T-helper 1 cell treated with Interleukin-12 subunit alpha and Interleukin-12 subunit beta and Interleukin-4 antibody, amounts not matched to agents 30 ng/mL and 1 ng/mL, for 36 hours (primary cell): ENCODE data around the gene ITGA1. TPM values are rescaled to one million over a fixed set of nuclear protein-coding genes. Genes with fewer than 3 reads are reported as not detected.
"Not testable (repeated sequence)": the region's sequence is repeated elsewhere in the genome, so short reads cannot be mapped to it uniquely, and the experiment has no call there.

Experiments
- intact Hi-C: fragments of 100-400 bp; cut with micrococcal nuclease; formaldehyde crosslinking; loops from one replicate; pipeline ENCODE4 v1.15.1; 2024
- total RNA-seq: library from RNA; stranded (reverse); gene quantifications from 2 replicates; pipeline ENCODE4 v1.2.3, GENCODE V29; 2022

ITGA1 gene
- total RNA-seq, 1 donor from 2014 or later, result 8.3 TPM

DNA sequence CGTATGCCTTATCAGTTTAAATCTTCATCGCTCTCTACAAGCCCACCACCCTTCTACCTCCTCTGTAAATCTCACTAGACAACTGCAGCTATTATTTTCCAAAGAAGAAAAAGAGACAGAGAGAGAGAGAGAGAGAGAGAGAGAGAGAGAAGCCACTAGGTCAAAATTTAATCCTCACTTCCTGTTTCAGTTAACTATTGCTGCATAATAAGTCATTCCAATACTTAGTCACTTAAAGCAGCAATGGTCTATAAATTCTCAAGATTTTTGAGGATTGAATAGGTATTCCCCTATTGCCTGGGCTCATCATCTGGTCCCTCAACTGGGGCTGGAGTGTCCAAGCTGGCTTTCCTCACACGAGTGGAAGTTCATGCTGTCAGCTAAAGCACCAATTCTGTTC, 68.8 kb downstream of the ITGA1 start:
- intact Hi-C loops, result no loop called here

DNA sequence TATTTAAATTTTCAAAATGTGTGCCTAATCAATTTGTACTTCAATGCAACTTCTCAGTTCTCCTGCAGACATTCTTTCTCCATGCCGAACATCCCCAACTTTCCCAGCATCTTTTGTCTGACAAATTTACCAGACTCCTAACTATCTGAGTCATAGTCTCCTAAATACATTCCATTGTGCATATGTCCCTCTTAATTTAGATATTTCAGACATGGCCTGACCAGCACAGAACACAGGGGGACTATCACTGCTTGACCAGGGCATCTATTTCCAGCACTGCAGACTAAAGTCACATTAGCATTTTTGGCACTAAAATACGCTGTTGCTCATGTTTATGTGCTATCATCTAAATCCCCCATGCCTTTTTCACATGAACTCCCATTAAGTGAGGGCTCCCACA, 71.9 kb downstream of the ITGA1 start:
- intact Hi-C loops, result no loop called here

DNA sequence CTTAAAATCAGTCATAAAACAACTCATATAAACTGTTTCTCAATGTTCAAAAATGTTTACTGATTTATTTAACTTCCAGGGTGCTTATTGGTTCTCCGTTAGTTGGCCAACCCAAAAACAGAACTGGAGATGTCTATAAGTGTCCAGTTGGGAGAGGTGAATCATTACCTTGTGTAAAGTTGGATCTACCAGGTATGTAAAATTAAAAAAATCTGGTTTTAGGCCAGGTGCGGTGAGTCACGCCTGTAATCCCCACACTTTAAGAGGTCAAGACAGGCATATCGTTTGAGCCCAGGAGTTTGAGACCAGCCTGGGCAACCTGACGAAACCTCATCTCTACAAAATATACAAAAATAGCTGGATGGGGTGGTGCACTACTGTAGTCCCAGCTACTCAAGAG, 73.7 kb downstream of the ITGA1 start:
- intact Hi-C loops, result no loop called here

DNA sequence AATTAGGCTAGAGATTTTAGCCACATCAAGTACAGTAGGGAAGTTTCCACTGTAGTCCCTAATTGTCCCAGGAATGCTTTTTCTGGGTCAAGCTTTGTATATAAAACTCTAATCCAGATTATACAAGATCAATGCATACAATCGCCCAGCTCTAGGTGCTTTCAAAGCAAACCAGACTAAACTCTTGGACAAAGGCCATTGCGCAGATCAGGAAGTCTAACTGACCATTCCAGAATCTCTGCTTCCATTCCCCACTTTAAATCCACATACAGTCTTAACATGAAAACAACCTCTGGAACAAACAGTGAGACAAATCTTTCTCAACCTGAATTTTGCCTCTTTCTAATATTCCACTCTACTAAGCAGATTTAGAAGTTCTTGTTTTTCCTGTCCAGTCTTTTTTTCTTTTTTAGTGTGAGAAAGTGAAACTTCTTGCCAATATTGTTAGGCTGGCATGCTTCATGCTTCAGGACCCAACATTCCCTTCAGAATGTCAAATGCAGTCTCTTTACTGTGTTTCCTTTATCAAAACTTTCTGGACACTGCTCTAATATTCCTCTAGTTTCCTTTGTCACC, 76.1 kb downstream of the ITGA1 start:
- intact Hi-C loops, result no loop called here

DNA sequence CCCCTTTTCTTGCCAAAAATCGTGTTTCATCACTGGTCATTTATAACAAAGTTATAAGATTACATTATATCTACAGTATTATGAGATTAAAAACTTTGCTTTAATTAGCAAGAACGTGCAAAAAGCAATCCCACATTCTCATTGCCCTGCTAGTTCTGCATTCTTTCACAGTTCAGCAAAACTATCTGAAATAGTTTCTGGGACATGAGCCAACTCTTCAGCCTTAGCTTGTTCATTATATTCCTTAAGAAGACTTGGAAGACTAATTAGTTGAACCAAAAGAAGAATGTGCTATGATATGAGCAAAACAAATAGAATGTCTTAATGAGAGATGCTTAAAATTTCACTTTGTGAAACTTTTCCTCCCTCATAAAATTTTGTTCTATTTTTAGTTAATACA, 76.7 kb downstream of the ITGA1 start:
- intact Hi-C loops, result no loop called here

DNA sequence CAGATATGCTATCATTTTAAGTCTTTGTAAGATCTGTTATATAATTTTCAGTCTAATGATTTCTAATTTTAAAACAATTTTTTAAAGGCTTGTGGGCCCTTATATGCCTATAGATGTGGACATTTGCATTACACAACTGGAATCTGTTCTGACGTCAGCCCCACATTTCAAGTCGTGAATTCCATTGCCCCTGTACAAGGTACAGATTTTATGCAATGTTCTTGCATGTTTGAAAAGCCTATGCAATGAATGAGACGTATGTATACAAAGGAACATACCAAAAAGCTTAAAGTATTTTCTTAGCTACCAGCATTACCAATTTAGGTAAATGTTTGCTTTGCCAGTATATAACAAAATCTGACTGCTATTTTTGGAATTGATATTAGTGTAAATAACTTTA, 77.2 kb downstream of the ITGA1 start:
- intact Hi-C loops, result no loop called here

DNA sequence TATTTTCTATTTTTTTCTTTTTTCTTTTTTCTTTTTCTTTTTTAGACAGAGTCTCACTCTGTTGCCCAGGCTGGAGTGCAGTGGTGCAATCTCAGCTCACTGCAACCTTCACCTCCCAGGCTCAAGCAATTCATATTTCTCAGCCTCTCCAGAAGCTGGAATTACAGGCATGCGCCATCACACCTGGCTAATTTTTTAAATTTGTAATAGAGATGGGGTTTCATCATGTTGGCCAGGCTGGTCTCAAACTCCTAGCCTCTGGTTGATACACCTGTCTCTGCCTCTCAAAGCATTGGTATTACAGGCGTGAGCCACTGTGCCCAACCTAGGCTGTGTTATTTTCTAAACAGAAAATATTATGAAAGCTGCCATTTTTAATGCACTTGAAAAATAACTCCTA, 78.3 kb downstream of the ITGA1 start:
- intact Hi-C loops, result not testable (repeated sequence)

DNA sequence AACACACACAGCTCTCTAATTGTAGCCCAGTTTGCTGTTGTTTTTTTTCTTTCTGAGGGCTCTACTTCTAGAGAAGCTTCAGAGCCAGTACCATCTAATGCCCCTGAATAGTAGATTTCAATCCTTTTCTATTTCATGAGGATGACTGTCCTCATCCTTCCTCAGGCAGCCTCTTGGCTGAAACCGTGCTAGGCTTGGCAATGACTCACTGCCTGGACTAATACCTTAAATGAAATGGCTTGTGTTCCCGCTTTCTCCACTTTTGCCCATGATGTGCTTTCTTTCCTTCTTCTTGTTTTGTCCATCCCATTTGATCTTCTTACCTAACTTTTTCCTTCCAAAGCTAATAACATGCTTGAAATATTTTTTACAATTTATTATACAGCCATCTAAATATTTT, 80.1 kb downstream of the ITGA1 start:
- intact Hi-C loops, result no loop called here

DNA sequence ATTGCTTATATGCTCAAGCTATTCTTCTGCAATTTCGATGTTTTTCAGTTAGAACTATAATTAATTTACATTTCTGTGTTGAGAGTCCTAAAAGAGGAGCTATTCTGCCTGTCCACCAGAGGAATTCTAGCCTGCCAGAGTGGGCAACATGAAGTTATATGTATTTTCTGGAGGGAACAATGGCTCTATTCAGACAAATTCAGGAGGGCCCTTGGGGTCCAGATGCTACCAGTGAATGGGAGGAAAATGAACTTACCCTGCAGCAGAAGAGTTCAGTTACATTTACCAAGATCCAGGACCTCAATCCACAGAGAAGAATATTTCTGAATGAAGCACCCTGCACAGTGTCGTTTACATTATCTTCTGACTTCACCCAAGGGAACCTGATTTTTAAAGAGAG, 80.7 kb downstream of the ITGA1 start:
- intact Hi-C loops, result no loop called here

DNA sequence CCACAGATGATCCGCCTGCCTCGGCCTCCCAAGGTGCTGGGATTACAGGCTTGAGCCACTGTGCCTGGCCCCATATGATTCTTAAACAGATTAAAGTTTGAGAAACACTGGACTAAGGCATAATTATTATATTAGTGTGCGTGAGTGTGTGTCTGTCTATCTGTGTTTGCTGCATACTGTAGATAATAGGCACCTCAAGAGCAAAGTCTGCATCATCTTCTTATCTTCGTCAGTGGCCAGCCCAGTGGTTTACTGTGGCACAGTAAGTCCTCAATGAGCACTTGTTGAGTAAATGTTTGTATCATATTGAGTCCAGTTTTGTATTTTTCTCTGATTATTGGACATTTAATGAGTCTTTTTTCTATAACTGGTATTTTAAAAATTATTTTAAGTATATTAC, 81.7 kb downstream of the ITGA1 start:
- intact Hi-C loops, result no loop called here

DNA sequence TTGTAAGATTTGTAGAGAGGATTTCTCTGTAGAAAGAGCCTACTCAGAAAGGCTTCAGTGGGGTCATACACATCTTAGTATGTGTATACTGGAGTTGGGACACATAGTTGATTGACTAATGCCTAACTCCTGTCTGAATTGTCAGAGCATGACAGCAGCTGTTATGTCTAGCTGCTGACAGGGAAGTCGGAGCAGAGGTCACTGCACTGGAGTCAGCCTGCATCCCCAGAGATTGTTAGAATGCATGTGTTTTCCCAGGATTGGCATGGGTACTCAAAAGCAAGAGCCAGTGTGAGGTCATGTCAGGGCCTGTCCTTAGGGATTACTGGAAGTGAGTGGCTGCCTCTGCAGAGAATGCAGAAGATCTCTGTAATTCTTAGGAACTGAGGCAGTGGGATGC, 82.7 kb downstream of the ITGA1 start:
- intact Hi-C loops, result no loop called here

DNA sequence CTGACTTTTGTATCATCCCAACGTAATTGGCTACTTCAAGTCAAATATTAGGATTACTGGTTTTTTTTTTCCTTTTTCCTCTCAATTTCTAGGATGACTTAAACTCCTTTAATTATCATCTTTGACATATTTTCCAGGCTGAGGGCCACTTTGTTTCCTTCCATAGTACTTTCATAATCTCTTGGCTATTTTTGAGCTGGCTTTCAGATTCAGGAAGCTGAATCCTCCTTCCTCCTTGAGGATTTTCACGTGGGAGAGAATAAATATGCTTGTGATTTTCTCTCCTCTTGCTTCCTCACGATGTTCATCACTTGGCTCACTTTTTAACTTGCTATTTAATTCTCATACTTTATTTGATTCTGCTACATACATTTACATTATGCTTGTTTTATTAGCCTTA, 88.1 kb downstream of the ITGA1 start:
- intact Hi-C loops, result no loop called here

DNA sequence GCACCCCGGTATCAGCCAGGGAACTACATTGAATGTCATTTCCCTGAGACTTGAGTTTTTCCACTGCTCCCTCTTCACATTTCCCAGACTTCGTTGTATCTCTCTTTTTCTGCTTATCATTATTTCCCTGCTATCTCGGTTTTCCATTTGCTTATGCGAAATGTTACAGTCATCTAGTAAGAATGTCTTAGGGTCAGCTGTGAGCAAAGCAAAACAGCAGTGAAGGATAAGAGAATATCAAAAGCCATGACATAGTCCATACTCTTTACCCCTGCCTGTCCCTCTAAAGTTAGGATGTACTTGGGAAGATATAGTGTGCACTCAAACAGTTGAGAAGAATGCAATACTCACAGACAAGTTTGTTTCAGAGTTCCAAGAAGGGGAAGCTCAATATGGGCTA, 88.7 kb downstream of the ITGA1 start:
- intact Hi-C loops, result no loop called here

DNA sequence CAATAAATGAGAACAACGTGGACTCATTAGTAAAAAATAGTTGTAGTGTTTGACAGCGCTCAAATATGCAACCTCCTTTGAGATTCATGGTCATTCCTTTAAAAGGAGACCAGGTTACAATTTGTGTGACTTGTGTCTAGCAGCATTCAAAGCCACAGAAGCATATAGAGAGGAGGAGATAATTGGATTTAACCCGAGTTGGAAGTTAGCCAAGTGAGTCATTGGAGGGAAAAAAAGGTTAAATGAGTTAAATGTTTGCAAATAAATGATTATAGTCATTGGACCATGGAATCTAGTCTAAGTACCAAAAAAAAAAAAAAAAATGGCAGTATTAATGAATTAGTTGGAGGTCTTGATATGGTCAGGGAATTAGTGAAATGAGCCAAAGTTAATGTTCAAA, 90.9 kb downstream of the ITGA1 start:
- intact Hi-C loops, result no loop called here

DNA sequence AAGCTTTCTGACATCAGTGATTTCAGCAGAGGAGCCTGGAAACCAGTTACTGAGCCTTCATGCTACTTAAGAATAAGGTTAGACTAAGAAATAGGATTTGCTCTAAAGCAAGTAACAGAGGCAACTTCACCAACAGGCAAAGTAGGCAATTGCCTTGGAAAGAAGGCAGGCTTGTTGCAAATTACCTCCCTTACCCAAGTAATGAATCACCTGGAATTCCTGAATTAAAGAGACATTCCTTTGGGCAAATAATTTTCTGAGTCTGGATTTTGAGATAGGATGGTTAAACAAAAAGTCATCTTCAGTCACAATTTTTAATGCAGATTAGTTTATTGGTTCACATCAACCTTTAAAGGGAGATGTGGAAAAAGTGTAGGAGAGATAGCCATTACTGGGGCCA, 92.8 kb downstream of the ITGA1 start:
- intact Hi-C loops, result no loop called here

DNA sequence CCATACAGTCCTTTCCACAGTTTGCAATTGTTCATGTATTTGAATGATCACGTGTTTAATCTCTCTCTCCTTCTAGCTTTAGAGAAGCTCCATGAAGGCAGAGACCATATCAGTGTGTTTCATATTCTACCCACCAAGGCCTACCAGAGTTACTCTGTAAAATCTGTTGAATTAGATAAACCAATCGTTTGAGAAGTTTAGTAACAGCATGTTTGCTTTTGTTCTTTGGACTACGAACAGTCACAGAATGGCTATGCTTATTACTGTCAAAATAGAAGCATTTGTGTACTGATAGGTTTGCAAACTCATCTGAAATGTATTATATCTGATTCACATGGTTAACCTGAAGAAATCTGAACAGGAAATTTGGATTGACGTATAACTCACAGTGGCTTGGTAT, 93.8 kb downstream of the ITGA1 start:
- intact Hi-C loops, result no loop called here

DNA sequence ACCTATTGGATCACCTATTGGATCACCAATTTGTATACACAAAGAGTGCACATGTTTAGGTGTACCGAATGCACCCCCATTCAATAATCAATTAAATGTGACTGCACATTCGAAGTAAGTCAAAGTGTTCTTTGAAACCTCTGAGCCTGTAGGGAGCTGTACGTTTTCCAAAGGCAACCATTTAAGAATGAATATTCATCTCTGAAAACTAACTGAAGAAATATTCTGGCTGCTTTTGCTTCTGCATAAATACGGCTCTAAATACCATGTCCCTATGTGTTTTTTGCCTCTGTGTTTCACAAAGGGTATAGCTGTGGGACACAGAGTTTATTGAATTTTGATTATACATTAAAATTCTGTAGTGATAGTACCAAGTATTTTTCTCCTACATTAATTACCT, 95.4 kb downstream of the ITGA1 start:
- intact Hi-C loops, result no loop called here

DNA sequence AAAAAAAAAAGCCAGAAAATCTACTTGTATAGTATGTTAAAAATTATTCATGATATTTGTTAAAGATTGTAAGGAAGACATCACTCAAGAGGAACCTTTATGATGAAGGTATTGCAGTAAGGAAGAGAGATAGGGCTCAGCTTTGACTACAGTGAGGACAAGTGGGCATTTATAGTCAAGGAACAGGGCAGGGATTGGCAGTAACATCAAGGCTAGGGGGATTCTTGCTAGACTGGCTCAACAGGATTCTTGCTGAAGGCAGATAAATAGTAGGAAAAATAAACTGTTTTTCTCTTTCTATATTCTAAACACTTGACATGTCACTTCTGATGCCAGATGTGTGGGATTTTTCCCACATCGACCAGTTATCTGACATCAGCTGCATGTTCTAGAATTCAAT, 96.7 kb downstream of the ITGA1 start:
- intact Hi-C loops, result no loop called here

DNA sequence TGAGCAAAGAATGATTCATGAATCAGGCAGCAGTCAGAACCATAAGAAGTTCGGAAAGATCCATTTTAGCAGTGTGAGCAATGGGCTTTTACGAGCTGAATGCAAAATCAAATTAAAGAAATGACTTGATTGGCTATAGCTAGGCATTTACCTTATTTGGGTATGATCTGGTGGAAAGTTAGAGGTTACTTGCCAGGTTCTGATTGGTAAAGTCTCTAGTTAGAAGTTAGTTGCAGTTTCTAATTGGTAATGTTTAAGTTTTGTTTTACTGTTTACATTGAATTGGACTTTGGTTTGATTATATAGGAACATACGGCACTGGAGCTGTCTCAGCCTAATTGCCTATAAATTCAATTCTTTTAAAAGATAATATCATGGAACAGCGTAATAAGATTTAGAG, 97.9 kb downstream of the ITGA1 start:
- intact Hi-C loops, result no loop called here

DNA sequence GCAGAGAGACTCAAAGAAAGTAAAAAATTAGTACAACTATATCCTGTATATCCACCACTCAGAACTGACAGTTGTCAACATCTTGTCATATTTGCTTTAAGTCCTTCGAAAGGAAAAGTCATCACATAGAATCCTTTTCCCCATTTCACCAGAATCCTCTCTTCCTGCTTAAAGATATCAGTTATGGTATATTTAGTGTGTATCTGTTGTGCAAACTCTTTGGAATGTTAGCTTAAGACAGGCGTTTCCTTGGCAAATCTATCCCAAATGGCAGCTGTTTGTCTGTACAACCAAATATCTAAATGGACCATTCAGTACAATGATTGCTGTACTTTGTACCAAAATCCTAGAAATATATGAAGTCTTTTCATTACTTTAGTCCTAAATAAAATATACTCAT, 98.5 kb downstream of the ITGA1 start:
- intact Hi-C loops, result no loop called here

DNA sequence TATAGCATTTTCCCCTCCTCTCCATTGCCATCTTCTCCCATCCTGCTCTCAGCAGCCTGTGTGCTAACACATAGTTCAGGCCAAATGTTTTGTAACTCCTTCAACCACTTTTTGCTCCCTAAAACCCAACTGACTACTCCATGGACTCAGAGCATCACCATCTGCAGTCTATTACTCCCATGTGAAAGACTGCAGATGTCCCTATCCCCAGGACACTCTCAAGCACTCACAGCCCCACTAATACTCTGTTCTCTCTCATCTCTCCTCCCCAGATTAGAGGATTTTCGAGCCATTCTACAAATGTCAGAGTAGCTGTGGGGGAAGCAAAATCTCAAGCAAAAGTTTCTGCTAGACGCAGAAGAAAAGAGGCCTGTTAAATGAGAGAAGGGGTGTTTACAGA, 99.3 kb downstream of the ITGA1 start:
- intact Hi-C loops, result no loop called here

DNA sequence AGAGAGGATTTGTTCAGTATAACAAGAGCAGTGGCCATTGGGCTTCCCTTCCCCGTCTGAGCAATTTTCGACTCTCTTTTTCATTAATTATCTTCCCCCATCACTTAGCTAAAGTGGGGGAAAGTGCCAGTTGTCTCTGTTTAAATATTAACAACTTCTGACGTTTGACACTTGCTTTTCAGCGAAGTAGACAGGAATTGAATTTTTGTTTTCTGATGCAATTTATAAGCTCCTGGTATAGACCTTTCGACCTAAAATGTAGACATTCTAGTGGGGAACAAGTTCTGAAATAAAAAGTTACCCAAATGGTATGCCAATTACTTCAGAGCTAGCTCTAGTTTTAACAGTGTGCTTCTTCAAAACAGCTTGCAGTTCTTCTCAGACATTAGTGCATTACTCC, 100.6 kb downstream of the ITGA1 start:
- intact Hi-C loops, result no loop called here

DNA sequence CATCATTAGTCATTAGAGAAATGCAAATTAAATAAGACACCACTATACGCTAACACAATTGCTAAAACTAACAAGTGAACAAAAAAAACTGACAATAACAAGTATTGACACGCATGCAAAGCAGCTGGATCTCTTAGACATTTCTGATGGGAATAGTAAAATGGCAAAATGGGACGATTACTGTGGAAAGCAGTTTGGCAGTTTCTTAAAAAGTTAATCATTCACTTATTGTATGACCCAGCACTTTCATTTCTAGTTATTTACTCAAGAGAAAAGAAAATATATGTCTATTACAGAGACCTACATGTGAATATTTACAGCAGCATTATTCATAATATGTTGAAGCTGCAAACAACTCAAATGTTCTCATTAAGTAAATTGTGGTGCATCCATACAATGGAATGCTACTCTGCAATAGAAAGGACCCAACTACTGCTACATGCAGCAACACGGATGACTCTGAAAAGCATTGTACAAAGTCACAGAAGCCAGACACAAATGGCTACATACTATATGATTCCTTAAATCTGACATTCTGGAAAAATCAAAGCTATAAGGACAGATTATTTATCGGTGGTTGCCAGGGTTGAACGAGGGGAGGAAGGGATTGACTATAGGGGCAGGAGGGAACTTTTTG, 104.6 kb downstream of the ITGA1 start:
- intact Hi-C loops, result no loop called here

DNA sequence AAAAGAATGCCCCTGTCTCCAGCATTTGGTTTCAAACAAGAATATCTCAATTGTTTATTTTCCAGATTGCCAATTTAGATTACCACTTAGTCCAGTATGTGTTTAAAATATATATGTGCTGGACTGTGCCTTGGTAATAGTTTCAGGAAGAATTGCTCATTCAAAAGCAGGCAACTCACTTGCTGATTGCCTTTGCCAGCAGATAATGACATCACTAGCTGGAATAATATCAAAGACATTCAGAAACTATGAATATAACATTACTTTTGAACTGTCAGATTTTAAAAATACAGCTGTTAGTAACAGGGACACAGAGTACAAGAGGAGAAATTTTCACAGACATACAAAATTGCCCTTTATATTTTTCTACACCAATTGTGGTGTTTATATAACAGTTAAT, 105.4 kb downstream of the ITGA1 start:
- intact Hi-C loops, result no loop called here
